Measurements from ENCODE around the gene FAM227B. TPM values are rescaled to one million over a fixed set of nuclear protein-coding genes. Genes with fewer than 3 reads are reported as not detected.
"Not testable (repeated sequence)": the region's sequence is repeated elsewhere in the genome, so short reads cannot be mapped to it uniquely, and the experiment has no call there.

The FAM227B gene
- total RNA-seq, 4 donors from 2014 or later = 2.1 to 8.0 (median 5.1) TPM

DNA sequence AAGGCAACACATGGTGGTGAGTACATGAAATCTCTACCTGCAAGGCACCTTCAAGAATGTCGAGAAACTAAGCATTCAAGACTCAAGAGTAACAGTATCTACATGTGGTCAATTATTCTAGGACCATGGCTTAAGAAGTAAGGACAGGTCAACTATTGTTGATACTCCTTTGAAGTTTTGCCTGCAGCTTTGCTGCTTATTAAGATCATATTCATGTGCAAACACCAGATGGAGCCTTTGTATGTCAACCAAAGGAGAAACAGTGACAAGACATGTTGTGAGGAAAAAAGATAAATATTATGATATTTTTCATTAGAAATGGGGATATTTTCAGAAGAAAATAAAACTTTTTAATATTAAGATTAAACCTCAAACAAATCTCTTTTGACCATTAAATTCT is 249.8 kb downstream of the FAM227B start:
- Histone ChIP-seq H3K4me1 (no peaks in the 10 kb centered on the region), H3K9me3 (peaks cover 3% of the 10 kb centered on the region), H3K36me3 (no peaks in the 10 kb centered on the region), H3K27me3 (no peaks in the 10 kb centered on the region), H3K27ac (no peak overlapping the region), H3K4me3 (no peak overlapping the region)
- 79% methylated on average over 1 of the region's 1 CpG for WGBS
- DNase-seq (ENCODE audit: low spot score in 2 of 2) = no peak
- TF ChIP-seq EP300 (IDR thresholded peaks at IDR 0.05) (no peak), POLR2AphosphoS5 (IDR thresholded peaks at IDR 0.05) (no peak), POLR2A (IDR thresholded peaks at IDR 0.05) (no peak)
- TF ChIP-seq, protein P1, sequence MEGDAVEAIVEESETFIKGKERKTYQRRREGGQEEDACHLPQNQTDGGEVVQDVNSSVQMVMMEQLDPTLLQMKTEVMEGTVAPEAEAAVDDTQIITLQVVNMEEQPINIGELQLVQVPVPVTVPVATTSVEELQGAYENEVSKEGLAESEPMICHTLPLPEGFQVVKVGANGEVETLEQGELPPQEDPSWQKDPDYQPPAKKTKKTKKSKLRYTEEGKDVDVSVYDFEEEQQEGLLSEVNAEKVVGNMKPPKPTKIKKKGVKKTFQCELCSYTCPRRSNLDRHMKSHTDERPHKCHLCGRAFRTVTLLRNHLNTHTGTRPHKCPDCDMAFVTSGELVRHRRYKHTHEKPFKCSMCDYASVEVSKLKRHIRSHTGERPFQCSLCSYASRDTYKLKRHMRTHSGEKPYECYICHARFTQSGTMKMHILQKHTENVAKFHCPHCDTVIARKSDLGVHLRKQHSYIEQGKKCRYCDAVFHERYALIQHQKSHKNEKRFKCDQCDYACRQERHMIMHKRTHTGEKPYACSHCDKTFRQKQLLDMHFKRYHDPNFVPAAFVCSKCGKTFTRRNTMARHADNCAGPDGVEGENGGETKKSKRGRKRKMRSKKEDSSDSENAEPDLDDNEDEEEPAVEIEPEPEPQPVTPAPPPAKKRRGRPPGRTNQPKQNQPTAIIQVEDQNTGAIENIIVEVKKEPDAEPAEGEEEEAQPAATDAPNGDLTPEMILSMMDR (IDR thresholded peaks at IDR 0.05) = no peak

DNA sequence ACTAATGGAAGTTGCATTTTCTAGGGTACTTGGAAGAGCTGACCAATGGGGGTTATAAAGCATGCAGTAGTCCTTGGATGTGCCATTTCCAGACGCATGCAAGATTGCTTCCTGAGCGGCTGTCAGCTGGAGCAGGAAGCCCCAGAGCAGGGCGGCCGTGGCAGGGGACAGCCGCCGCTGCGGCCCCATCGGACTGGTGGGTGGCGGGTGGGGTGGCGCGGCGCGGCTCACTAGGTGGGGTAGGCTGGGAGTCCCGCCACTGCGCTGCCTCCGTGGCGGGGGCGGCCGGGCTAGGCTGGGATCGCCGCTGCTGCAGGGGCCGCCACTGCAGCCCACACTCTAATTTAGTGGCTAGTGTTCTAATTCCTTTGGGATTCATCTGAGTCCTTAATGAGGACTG is 254.1 kb downstream of the FAM227B start:
- H3K27me3 ChIP-seq = no peaks in the 10 kb centered on the region
- TF ChIP-seq, protein P1 (IDR thresholded peaks at IDR 0.05) = no peak
- TF ChIP-seq POLR2A (IDR thresholded peaks at IDR 0.05) = no peak
- TF ChIP-seq EP300 (IDR thresholded peaks at IDR 0.05) = no peak
- no peak for TF ChIP-seq POLR2AphosphoS5 (IDR thresholded peaks at IDR 0.05)
- no peaks in the 10 kb centered on the region for H3K36me3 ChIP-seq
- DNase-seq (ENCODE audit: low spot score in 2 of 2) = no peak
- H3K27ac ChIP-seq = no peak overlapping the region
- H3K4me1 ChIP-seq = no peaks in the 10 kb centered on the region
- WGBS = 97% methylated on average over 3 of the region's 22 CpGs
- peaks cover 3% of the 10 kb centered on the region for H3K9me3 ChIP-seq
- no peak overlapping the region for H3K4me3 ChIP-seq

DNA sequence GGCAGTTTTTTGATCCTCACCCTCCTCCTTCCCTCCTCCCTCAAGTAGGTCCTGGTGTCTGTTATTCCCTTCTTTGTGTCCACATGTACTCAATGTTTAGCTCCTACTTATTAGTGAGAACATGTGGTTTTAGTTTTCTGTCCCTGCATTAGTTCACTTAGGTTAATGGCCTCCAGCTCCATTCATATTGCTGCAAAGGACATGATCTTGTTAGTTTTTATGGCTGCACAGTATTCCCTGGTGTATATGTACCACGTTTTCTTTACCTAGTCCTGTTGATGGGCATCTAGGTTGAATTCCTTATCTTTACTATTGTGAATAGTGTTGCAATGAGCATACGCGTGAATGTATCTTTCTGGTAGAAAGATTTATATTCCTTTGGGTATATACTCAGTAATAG is 259.2 kb downstream of the FAM227B start:
- DNase-seq (ENCODE audit: low spot score in 2 of 2) = no peak
- H3K36me3 ChIP-seq = no peaks in the 10 kb centered on the region
- H3K9me3 ChIP-seq = no peaks in the 10 kb centered on the region
- H3K4me1 ChIP-seq = no peaks in the 10 kb centered on the region
- no peak overlapping the region for H3K27ac ChIP-seq
- WGBS = 84% methylated on average over 3 of the region's 3 CpGs
- H3K27me3 ChIP-seq = no peaks in the 10 kb centered on the region
- TF ChIP-seq, protein P1 (IDR thresholded peaks at IDR 0.05) = no peak
- no peak for TF ChIP-seq POLR2AphosphoS5 (IDR thresholded peaks at IDR 0.05)
- no peak for TF ChIP-seq EP300 (IDR thresholded peaks at IDR 0.05)
- no peak for TF ChIP-seq POLR2A (IDR thresholded peaks at IDR 0.05)
- no peak overlapping the region for H3K4me3 ChIP-seq

DNA sequence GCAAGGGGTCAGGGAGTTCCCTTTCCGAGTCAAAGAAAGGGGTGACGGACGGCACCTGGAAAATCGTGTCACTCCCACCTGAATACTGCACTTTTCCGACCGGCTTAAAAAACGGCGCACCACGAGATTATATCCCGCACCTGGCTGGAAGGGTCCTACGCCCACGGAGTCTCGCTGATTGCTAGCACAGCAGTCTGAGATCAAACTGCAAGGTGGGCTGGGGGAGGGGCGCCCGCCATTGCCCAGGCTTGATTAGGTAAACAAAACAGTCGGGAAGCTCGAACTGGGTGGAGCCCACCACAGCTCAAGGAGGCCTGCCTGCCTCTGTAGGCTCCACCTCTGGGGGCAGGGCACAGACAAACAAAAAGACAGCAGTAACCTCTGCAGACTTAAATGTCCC is 266.2 kb downstream of the FAM227B start:
- H3K27ac ChIP-seq; H3K9me3 ChIP-seq; H3K27me3 ChIP-seq; H3K4me3 ChIP-seq; H3K4me1 ChIP-seq; H3K36me3 ChIP-seq; DNase-seq (ENCODE audit: low spot score in 2 of 2): not testable (repeated sequence)
- 100% methylated on average over 3 of the region's 17 CpGs for WGBS

DNA sequence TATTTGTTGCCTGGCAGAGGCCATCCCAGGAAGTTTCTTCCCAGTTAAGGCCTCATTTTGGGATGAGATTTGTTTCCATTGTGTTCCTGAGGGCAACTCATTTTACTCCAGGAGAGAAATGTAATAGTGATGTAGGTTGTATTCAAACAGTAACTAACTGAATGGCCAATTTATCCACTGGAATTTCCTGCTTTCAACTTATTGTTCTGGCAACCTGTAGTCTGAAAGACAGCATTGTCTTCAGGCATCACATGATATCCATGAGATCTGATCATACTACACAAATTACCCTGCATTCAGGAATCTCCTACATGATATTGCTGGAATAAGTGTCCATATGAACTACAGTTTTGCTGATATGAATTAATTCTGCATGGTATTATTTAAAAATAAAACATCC is 277.1 kb downstream of the FAM227B start:
- H3K36me3 ChIP-seq = no peaks in the 10 kb centered on the region
- H3K4me1 ChIP-seq = no peaks in the 10 kb centered on the region
- H3K4me3 ChIP-seq = no peak overlapping the region
- no peaks in the 10 kb centered on the region for H3K9me3 ChIP-seq
- no peak overlapping the region for H3K27ac ChIP-seq
- H3K27me3 ChIP-seq = no peaks in the 10 kb centered on the region
- TF ChIP-seq POLR2AphosphoS5 (IDR thresholded peaks at IDR 0.05) = no peak
- no peak for TF ChIP-seq EP300 (IDR thresholded peaks at IDR 0.05)
- TF ChIP-seq POLR2A (IDR thresholded peaks at IDR 0.05) = no peak
- TF ChIP-seq, protein P1 (IDR thresholded peaks at IDR 0.05) = no peak
- no peak for DNase-seq (ENCODE audit: low spot score in 2 of 2)

DNA sequence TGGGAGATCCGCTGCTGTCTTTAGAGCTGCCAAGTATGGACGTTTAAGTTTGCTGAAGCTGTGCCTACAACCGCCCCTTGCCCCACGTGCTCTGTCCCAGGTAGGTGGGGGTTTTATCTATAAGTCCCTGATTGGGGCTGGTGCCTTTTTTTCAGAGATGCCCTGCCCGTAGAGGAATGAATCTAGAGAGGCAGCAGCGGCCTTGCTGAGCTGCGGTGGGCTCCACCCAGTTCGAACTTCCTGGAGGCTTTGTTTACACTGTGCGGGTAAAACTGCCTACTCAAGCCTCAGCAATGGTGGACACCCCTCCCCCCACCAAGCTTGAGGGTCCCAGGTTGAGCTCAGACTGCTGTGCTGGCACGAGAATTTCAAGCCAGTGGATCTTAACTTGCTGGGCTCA is 281.0 kb downstream of the FAM227B start:
- H3K9me3 ChIP-seq = no peaks in the 10 kb centered on the region
- no peaks in the 10 kb centered on the region for H3K27me3 ChIP-seq
- DNase-seq (ENCODE audit: low spot score in 2 of 2) = no peak
- no peak overlapping the region for H3K27ac ChIP-seq
- no peaks in the 10 kb centered on the region for H3K36me3 ChIP-seq
- H3K4me1 ChIP-seq = no peaks in the 10 kb centered on the region
- TF ChIP-seq POLR2A (IDR thresholded peaks at IDR 0.05) (no peak), POLR2AphosphoS5 (IDR thresholded peaks at IDR 0.05) (no peak), EP300 (IDR thresholded peaks at IDR 0.05) (no peak)
- TF ChIP-seq, protein P1 (IDR thresholded peaks at IDR 0.05) = no peak
- no peak overlapping the region for H3K4me3 ChIP-seq
- WGBS = 81% methylated on average over 10 of the region's 10 CpGs
